Tibial nerve (tissue), 4 donors: ENCODE measurements around the gene SCN8A. TPM values are rescaled to one million over a fixed set of nuclear protein-coding genes. Genes with fewer than 3 reads are reported as not detected.
"Not testable (repeated sequence)": the region's sequence is repeated elsewhere in the genome, so short reads cannot be mapped to it uniquely, and the experiment has no call there.

Experiments used
- DNase-seq, 2 donors: peaks; one replicate each; pipeline ENCODE4 v3.0.0-alpha.2; 2019; ENCODE audit warnings: low spot score in 2 of 2
- H3K27ac ChIP-seq, 4 donors: fragments of 200-600 bp; sonication (generic) in 3 of 4; one replicate each; pipeline ENCODE4 v1.5.1; 2017 to 2019; ENCODE audit warnings: mild to moderate bottlenecking in 1 of 4
- H3K27me3 ChIP-seq, 2 donors: fragments of 200-600 bp; sonication (generic) in 1 of 2; one replicate each; pipeline versions ENCODE4 v1.5.1 to v1.6.0; 2017 to 2019
- H3K36me3 ChIP-seq, 3 donors: fragments of 200-600 bp; sonication (generic); one replicate each; pipeline ENCODE4 v1.5.1; 2018 to 2019
- H3K4me1 ChIP-seq, 4 donors: fragments of 200-600 bp; sonication (generic) in 3 of 4; one replicate each; pipeline ENCODE4 v1.5.1; 2017 to 2019
- H3K4me3 ChIP-seq, 4 donors: fragments of 200-600 bp; sonication (generic) in 3 of 4; one replicate each; pipeline ENCODE4 v1.5.1; 2017 to 2019; ENCODE audit warnings: mild to moderate bottlenecking in 1 of 4, moderate library complexity in 1 of 4
- H3K9me3 ChIP-seq, 4 donors: fragments of 200-600 bp; sonication (generic) in 3 of 4; one replicate each; pipeline ENCODE4 v1.5.1; 2017 to 2019
- EP300 ChIP-seq, 2 donors: sonication (generic); formaldehyde crosslinking; IDR thresholded peaks; one replicate each; pipeline ENCODE4 v1.6.1; 2017; ENCODE audit warnings: antibody characterized with exemption in 2 of 2, mild to moderate bottlenecking in 1 of 2
- POLR2A ChIP-seq, 2 donors: fragments of 450-650 bp; IDR thresholded peaks; one replicate each; pipeline ENCODE4 v1.6.1; 2017; ENCODE audit warnings: antibody characterized with exemption in 2 of 2, mild to moderate bottlenecking in 2 of 2, moderate library complexity in 2 of 2
- whole genome bisulfite sequencing, 2 donors: methylation state at CpG; one replicate each; pipeline ENCODE4 v1.1.5; 2018; 5-methylcytosine and 5-hydroxymethylcytosine counted together
- total RNA-seq, 4 donors: library from RNA; depleted of rRNA; stranded (reverse); fragments of >200 nt; gene quantifications; one replicate each; pipeline ENCODE4 v1.1.0, GENCODE V29; 2016
- TF ChIP-seq, protein P1 (sequence below), 5 experiments: fragments of 200-600 bp in 3 of 5; fragments of 450-650 bp in 2 of 5; sonication (generic) in 3 of 5; IDR thresholded peaks; one replicate each; pipeline ENCODE4 v1.5.1; 2016 to 2019; ENCODE audit warnings: antibody characterized with exemption in 5 of 5, mild to moderate bottlenecking in 3 of 5, moderate library complexity in 2 of 5

The SCN8A gene
- total RNA-seq, 4 donors from 2014 or later: 0.21 to 3.3 (median 0.50) TPM

DNA sequence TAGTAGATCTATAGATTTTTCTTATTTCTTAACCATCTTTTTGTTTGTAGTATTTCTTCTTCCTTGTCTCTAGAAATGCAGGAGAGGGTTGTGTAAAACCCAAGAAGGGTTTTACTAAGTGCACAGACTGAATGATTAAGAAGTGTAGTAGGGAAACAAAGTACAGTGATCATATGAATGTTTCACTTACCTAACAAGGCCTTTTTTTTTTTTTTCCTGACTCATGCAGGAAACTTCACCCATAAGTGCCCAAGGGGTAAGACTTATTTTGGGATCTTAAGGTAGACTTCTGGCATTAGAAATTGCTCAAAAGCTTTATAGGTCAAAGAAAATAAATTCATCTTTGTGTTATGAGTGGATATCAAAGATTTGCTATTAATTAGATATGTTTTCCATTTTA, 10.2 kb downstream of the SCN8A start:
- Histone ChIP-seq H3K4me3 (no peak overlapping the region), H3K9me3 (peaks cover 0 to 2% (median 0%) of the 10 kb centered on the region in 4 donors), H3K4me1 (no peaks in the 10 kb centered on the region), H3K36me3 (no peaks in the 10 kb centered on the region), H3K27ac (no peak overlapping the region), H3K27me3 (peaks cover 0 to 3% of the 10 kb centered on the region in 2 donors)
- DNase-seq: no peak
- TF ChIP-seq, protein P1, sequence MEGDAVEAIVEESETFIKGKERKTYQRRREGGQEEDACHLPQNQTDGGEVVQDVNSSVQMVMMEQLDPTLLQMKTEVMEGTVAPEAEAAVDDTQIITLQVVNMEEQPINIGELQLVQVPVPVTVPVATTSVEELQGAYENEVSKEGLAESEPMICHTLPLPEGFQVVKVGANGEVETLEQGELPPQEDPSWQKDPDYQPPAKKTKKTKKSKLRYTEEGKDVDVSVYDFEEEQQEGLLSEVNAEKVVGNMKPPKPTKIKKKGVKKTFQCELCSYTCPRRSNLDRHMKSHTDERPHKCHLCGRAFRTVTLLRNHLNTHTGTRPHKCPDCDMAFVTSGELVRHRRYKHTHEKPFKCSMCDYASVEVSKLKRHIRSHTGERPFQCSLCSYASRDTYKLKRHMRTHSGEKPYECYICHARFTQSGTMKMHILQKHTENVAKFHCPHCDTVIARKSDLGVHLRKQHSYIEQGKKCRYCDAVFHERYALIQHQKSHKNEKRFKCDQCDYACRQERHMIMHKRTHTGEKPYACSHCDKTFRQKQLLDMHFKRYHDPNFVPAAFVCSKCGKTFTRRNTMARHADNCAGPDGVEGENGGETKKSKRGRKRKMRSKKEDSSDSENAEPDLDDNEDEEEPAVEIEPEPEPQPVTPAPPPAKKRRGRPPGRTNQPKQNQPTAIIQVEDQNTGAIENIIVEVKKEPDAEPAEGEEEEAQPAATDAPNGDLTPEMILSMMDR (IDR thresholded peaks at IDR 0.05): no peak
- TF ChIP-seq EP300 (IDR thresholded peaks at IDR 0.05) (no peak), POLR2A (IDR thresholded peaks at IDR 0.05) (no peak)

DNA sequence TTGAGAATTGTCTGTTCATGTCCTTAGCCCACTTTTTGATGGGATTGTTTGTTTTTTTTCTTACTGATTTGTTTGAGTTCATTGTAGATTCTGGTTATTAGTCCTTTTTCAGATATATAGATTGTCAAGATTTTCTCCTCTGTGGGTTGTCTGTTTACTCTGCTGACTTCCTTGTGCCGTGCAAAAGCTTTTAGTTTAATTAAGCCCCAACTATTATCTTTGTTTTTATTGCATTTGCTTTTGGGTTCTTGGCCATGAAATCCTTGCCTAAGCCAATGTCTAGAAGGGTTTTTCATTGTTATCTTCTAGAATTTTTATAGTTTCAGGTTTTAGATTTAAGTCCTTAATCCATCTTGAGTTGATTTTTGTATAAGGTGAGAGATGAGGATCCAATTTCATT, 14.9 kb downstream of the SCN8A start:
- not testable (repeated sequence) for H3K36me3 ChIP-seq, H3K4me1 ChIP-seq, H3K4me3 ChIP-seq, H3K27ac ChIP-seq, DNase-seq, H3K27me3 ChIP-seq, H3K9me3 ChIP-seq
- WGBS, 2 donors: 92 to 94% methylated on average over 1 of the region's 1 CpG

GRCh38 chr12:51607197-51607596, 16.2 kb downstream of the SCN8A start:
- not testable (repeated sequence) for H3K27me3 ChIP-seq, H3K9me3 ChIP-seq, H3K4me3 ChIP-seq, DNase-seq, H3K36me3 ChIP-seq, H3K4me1 ChIP-seq, H3K27ac ChIP-seq
- 85 to 94% methylated on average over 2 of the region's 2 CpGs for WGBS, 2 donors

DNA sequence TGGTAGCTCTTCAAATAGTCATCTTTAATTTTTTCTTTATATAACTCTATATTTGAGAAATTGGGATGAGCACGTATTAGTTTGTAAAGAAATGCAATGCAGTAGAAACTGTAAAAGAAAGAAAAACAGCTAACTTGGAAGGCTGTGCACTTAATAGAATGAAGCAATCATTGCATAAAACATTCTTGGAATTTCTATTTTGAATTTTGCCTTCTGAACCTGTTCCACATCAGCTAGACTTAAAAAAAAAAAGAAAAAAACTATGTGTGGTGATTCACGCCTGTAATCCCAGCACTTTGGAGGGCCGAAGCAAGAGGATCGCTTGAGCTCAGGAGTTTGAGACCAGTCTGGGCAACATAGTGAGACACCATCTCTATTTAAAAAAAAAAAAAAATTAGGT, 29.4 kb downstream of the SCN8A start:
- no peak for DNase-seq
- H3K36me3 ChIP-seq: no peaks in the 10 kb centered on the region
- 85% methylated on average over 4 of the region's 4 CpGs for WGBS, 2 donors
- no peaks in the 10 kb centered on the region for H3K9me3 ChIP-seq
- no peak overlapping the region for H3K4me3 ChIP-seq
- no peak for TF ChIP-seq POLR2A (IDR thresholded peaks at IDR 0.05)
- no peak for TF ChIP-seq EP300 (IDR thresholded peaks at IDR 0.05)
- TF ChIP-seq, protein P1 (IDR thresholded peaks at IDR 0.05): no peak
- H3K27me3 ChIP-seq: no peaks in the 10 kb centered on the region
- no peak overlapping the region for H3K27ac ChIP-seq
- H3K4me1 ChIP-seq: no peaks in the 10 kb centered on the region

DNA sequence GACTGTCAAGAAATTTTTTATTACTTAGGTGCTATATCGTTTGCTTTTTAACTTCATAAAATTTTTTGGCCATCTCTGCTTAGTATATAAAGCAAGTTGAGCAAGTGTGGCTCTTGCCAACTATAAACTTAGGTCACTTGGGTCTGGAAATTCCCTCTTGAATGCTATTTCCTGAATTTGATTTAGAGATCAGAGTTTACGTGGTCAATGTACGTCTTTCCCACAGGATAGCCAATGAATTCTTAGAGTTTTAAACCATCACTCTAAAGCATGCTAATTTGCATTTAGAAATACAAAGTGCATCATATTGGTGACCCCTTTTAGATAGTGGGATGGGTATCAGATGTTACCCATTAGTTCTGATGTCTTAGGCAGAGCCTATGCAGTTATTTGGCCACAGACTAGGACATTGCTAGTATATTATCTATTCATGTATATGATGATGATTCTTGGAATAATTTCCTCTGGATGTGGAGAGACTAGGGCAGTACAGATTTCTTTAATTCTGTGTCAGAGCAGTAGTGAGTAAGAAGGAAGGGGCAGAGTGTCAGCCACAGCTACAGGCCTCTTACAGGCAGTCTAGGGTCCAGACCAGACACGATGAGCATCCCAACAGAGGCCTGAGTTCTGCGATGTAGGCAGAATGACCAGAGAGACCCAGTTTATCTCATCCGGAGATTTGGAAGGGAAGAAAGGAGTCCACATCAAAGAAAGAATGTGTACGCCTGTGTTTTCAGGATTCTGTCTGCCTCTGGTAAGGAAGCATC, 30.3 kb downstream of the SCN8A start:
- H3K4me1 ChIP-seq: no peaks in the 10 kb centered on the region
- H3K4me3 ChIP-seq: no peak overlapping the region
- no peak for DNase-seq
- no peaks in the 10 kb centered on the region for H3K36me3 ChIP-seq
- 67 to 73% methylated on average over 7 of the region's 7 CpGs for WGBS, 2 donors
- no peaks in the 10 kb centered on the region for H3K27me3 ChIP-seq
- H3K27ac ChIP-seq: no peak overlapping the region
- TF ChIP-seq POLR2A (IDR thresholded peaks at IDR 0.05) (no peak), EP300 (IDR thresholded peaks at IDR 0.05) (no peak)
- TF ChIP-seq, protein P1 (IDR thresholded peaks at IDR 0.05): no peak
- H3K9me3 ChIP-seq: no peaks in the 10 kb centered on the region

- Histone ChIP-seq H3K36me3 (no peaks in the 10 kb centered on the region), H3K27ac (no peak overlapping the region), H3K9me3 (no peaks in the 10 kb centered on the region), H3K27me3 (no peaks in the 10 kb centered on the region), H3K4me3 (no peak overlapping the region), H3K4me1 (no peaks in the 10 kb centered on the region)
- WGBS, 2 donors: 73 to 84% methylated on average over 1 of the region's 1 CpG
- no peak for DNase-seq
- TF ChIP-seq POLR2A (IDR thresholded peaks at IDR 0.05): no peak
Observed at GRCh38 chr12:51622564-51622963, 31.5 kb downstream of the SCN8A start.

DNA sequence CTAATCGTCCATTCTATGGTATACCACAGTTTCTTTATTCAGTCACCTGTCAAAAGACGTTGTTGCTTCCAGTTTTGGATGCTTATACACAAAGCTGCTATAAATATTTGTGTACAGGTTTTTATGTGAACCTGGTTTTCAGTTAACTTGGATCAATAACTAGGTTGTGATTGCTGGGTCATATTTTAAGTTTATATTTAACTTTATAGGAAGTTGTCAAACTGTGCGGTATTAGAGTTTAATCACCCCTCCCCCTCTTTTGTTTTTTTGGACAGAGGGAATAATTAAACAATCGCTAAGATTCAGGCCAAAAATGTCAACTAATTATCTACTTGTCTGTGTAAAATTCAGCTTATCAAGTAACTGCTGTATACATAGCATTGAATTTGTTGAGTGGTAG, 34.3 kb downstream of the SCN8A start:
- WGBS, 2 donors: 68 to 77% methylated on average over 4 of the region's 4 CpGs

More for the DNA sequence above, 34.3 kb downstream of the SCN8A start:
- Histone ChIP-seq H3K4me3 (no peak overlapping the region), H3K27ac (no peak overlapping the region), H3K9me3 (no peaks in the 10 kb centered on the region), H3K36me3 (no peaks in the 10 kb centered on the region), H3K4me1 (no peaks in the 10 kb centered on the region), H3K27me3 (no peaks in the 10 kb centered on the region)
- TF ChIP-seq, protein P1 (IDR thresholded peaks at IDR 0.05): no peak
- TF ChIP-seq POLR2A (IDR thresholded peaks at IDR 0.05): no peak
- TF ChIP-seq EP300 (IDR thresholded peaks at IDR 0.05): no peak
- no peak for DNase-seq
